Naive B cell (primary cell): ENCODE results near the gene PCDHGB4. TPM values are rescaled to one million over a fixed set of nuclear protein-coding genes. Genes with fewer than 3 reads are reported as not detected.
A peak's percentile ranks its signal among the peaks of the same experiment; 100 is the strongest.
"Not testable (repeated sequence)": the region's sequence is repeated elsewhere in the genome, so short reads cannot be mapped to it uniquely, and the experiment has no call there.

Experiments used
- ATAC-seq, 2 donors: fragments of 150-1000 bp; cut with Tn5 transposase; 2 replicates each; pipeline ENCODE4 v1.10.0; 2021; ENCODE audit warnings: low read depth in 2 of 2, mild to moderate bottlenecking in 2 of 2, moderate library complexity in 2 of 2
- DNase-seq: peaks from one replicate; pipeline ENCODE4 v3.0.0; 2022
- H3K27ac Mint-ChIP-seq, 6 donors: one replicate each; pipeline ENCODE4 v1.8.0; 2020 to 2022; ENCODE audit warnings: mild to moderate bottlenecking in 6 of 6, mixed read lengths in 6 of 6, moderate library complexity in 5 of 6, inconsistent platforms in 2 of 6
- H3K27me3 Mint-ChIP-seq, 3 donors: one replicate each; pipeline ENCODE4 v1.8.0; 2021 to 2022; ENCODE audit warnings: mixed read lengths in 3 of 3, mild to moderate bottlenecking in 1 of 3
- H3K36me3 Mint-ChIP-seq, 2 donors: one replicate each; pipeline ENCODE4 v1.8.0; 2020 to 2022; ENCODE audit warnings: mixed read lengths in 2 of 2, inconsistent platforms in 1 of 2, mild to moderate bottlenecking in 1 of 2
- H3K4me1 Mint-ChIP-seq, 3 donors: one replicate each; pipeline ENCODE4 v1.8.0; 2020 to 2022; ENCODE audit warnings: mixed read lengths in 3 of 3, inconsistent platforms in 1 of 3, mild to moderate bottlenecking in 1 of 3, moderate library complexity in 1 of 3
- H3K4me3 Mint-ChIP-seq, 8 donors: one replicate each; pipeline ENCODE4 v1.8.0; 2020 to 2022; ENCODE audit warnings: mild to moderate bottlenecking in 8 of 8, mixed read lengths in 8 of 8, moderate library complexity in 8 of 8, inconsistent platforms in 2 of 8
- H3K9me3 Mint-ChIP-seq, 7 donors: one replicate each; pipeline ENCODE4 v1.8.0; 2020 to 2022; ENCODE audit warnings: mixed read lengths in 7 of 7, mild to moderate bottlenecking in 5 of 7, inconsistent platforms in 2 of 7, moderate library complexity in 1 of 7
- polyA plus RNA-seq, 6 donors: library from polyadenylated mRNA; unstranded; fragments of 300-500 nt; fragmentation: Illumina TruSeq; gene quantifications; one replicate each; pipeline ENCODE4 v1.2.3, GENCODE V29; 2021; ENCODE audit warnings: low read depth in 6 of 6

PCDHGB4 gene
- polyA plus RNA-seq, 6 donors from 2014 or later = 0.15 TPM; not detected in 5

DNA sequence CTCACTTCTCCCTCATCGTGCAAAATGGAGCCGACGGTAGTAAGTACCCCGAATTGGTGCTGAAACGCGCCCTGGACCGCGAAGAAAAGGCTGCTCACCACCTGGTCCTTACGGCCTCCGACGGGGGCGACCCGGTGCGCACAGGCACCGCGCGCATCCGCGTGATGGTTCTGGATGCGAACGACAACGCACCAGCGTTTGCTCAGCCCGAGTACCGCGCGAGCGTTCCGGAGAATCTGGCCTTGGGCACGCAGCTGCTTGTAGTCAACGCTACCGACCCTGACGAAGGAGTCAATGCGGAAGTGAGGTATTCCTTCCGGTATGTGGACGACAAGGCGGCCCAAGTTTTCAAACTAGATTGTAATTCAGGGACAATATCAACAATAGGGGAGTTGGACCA lies 43.8 kb downstream of the PCDHGB4 start:
- H3K4me1 Mint-ChIP-seq = peaks cover 13 to 20% (median 13%) of the 10 kb centered on the region in 3 donors
- peaks cover 12 to 65% (median 42%) of the 10 kb centered on the region in 7 donors for H3K9me3 Mint-ChIP-seq
- H3K4me3 Mint-ChIP-seq = peak overlapping the region in 7 of 8 donors; percentile 70 to 88 (median 80)
- peak in 1 of 2 donors; percentile 55 for ATAC-seq
- peaks cover 16 to 51% of the 10 kb centered on the region in 2 donors for H3K36me3 Mint-ChIP-seq
- peak overlapping the region; percentile 35 to 90 (median 58) for H3K27ac Mint-ChIP-seq
- DNase-seq = no peak
- H3K27me3 Mint-ChIP-seq = peaks cover 58 to 70% (median 67%) of the 10 kb centered on the region in 3 donors

DNA sequence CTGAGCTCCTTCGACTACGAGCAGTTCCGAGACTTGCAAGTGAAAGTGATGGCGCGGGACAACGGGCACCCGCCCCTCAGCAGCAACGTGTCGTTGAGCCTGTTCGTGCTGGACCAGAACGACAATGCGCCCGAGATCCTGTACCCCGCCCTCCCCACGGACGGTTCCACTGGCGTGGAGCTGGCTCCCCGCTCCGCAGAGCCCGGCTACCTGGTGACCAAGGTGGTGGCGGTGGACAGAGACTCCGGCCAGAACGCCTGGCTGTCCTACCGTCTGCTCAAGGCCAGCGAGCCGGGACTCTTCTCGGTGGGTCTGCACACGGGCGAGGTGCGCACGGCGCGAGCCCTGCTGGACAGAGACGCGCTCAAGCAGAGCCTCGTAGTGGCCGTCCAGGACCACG lies 44.8 kb downstream of the PCDHGB4 start:
- Mint-ChIP-seq H3K27ac (peak overlapping the region in 3 of 6 donors; percentile 49 to 90 (median 89)), H3K4me1 (peaks cover 13 to 20% (median 13%) of the 10 kb centered on the region in 3 donors), H3K36me3 (peaks cover 16 to 51% of the 10 kb centered on the region in 2 donors), H3K4me3 (peak overlapping the region in 5 of 8 donors; percentile 42 to 88 (median 77)), H3K9me3 (peaks cover 12 to 61% (median 38%) of the 10 kb centered on the region in 7 donors), H3K27me3 (peaks cover 53 to 68% (median 67%) of the 10 kb centered on the region in 3 donors)
- DNase-seq, ATAC-seq: not testable (repeated sequence)

DNA sequence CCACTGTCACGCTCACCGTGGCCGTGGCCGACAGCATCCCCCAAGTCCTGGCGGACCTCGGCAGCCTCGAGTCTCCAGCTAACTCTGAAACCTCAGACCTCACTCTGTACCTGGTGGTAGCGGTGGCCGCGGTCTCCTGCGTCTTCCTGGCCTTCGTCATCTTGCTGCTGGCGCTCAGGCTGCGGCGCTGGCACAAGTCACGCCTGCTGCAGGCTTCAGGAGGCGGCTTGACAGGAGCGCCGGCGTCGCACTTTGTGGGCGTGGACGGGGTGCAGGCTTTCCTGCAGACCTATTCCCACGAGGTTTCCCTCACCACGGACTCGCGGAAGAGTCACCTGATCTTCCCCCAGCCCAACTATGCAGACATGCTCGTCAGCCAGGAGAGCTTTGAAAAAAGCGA lies 45.2 kb downstream of the PCDHGB4 start:
- Mint-ChIP-seq H3K4me1 (peaks cover 13 to 20% (median 13%) of the 10 kb centered on the region in 3 donors), H3K27ac (peak overlapping the region in 2 of 6 donors; percentile 49 to 86), H3K36me3 (peaks cover 16 to 51% of the 10 kb centered on the region in 2 donors), H3K4me3 (peak overlapping the region in 1 of 8 donors; percentile 20), H3K9me3 (peaks cover 12 to 60% (median 38%) of the 10 kb centered on the region in 7 donors), H3K27me3 (peaks cover 53 to 67% (median 64%) of the 10 kb centered on the region in 3 donors)
- ATAC-seq, DNase-seq: not testable (repeated sequence)

DNA sequence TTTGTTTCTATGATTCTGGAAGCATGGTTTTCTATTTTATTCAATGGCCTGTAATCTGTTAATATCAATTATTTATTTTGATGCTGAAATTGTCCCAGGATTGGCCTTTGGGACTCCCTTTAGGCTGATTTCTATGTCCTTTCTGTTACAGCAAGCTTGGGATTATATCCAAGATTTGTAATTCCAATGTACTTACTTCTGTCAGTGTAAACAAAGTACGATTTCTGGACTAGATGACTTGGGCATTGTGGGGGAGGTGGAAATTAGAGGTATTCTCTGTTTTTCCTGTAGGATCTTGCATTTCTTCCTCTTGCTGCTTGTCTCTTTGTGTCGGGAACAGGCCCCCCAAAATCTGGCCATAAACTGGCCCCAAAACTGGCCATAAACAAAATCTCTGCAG lies 46.5 kb downstream of the PCDHGB4 start:
- Mint-ChIP-seq H3K27ac (no peak overlapping the region), H3K9me3 (peaks cover 8 to 50% (median 33%) of the 10 kb centered on the region in 7 donors)

DNA sequence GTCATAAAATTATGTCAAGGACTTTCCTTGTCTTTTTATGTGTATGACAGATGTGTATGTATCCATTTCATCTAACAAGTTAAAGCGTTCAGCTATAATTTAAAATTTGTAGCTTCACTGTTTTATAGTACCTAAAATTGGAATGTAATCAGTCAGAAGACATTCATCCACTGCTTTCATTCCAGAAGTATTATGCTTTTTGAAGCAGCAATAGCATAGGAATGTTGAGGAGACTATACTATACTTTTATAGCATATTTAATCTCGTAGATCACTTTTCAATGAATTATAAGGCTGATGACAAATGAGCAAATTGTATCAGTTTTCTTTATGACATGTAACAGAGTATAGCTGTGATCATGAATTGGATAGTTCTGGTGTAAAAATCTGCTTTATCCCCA lies 49.7 kb downstream of the PCDHGB4 start:
- Mint-ChIP-seq H3K4me1 (peaks cover 0 to 2% (median 0%) of the 10 kb centered on the region in 3 donors), H3K4me3 (no peak overlapping the region), H3K27me3 (peaks cover 31 to 61% (median 40%) of the 10 kb centered on the region in 3 donors), H3K36me3 (peaks cover 0 to 27% of the 10 kb centered on the region in 2 donors), H3K27ac (no peak overlapping the region), H3K9me3 (peaks cover 4 to 33% (median 21%) of the 10 kb centered on the region in 7 donors)
- no peak for DNase-seq
- ATAC-seq = no peak

More for the DNA sequence above, 46.5 kb downstream of the PCDHGB4 start:
- H3K27me3 Mint-ChIP-seq = peaks cover 45 to 57% (median 54%) of the 10 kb centered on the region in 3 donors
- peaks cover 12 to 43% of the 10 kb centered on the region in 2 donors for H3K36me3 Mint-ChIP-seq
- H3K4me1 Mint-ChIP-seq = peaks cover 13 to 20% (median 13%) of the 10 kb centered on the region in 3 donors
- ATAC-seq (no peak), DNase-seq (no peak)
- H3K4me3 Mint-ChIP-seq = no peak overlapping the region

DNA sequence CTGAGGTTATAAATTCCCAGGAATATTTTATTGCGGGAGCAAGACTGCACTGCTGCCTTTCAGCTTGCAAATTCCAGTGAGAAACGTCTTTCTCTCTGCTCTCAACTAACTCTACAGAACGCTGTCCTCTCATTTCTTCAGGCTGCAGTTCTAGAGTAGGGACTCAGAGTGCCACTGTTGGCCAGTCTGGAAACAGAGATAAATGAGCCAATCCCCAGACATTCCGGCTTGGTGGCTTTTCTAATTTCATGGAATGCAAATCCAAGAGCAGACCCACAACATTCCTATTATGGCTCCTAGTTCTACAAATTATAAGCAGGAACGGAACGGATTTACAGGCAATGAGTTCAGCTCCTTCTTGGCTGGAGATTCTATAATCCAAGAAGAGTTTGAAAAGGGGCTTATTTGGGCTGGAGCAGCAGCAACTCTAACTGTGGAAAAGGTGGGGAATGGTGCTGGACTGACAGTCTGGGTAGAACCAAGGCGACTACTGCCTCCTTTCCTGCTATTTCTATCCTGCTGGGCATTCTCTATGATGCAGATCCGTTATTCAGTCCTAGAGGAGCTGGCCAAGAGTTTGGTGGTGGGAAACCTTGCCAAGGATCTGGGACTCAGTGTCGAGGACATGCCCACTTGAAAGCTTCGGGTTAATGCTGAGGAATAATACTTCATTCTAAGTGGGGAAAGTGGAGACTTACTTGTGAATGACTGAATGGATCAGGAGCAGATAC lies 52.1 kb downstream of the PCDHGB4 start:
- peaks cover 5 to 20% (median 8%) of the 10 kb centered on the region in 7 donors for H3K9me3 Mint-ChIP-seq
- H3K27ac Mint-ChIP-seq = no peak overlapping the region
- no peak for ATAC-seq
- no peaks in the 10 kb centered on the region for H3K4me1 Mint-ChIP-seq
- H3K27me3 Mint-ChIP-seq = peaks cover 22 to 48% (median 23%) of the 10 kb centered on the region in 3 donors
- H3K36me3 Mint-ChIP-seq = peaks cover 0 to 14% of the 10 kb centered on the region in 2 donors
- DNase-seq = no peak
- no peak overlapping the region for H3K4me3 Mint-ChIP-seq

Other genes with a start within 250 kb of the PCDHGB4 start
- not detected for gene PCDHB6, start 237.6 kb upstream of the PCDHGB4 start, polyA plus RNA-seq
- gene PCDHB7, start 215.1 kb upstream of the PCDHGB4 start, polyA plus RNA-seq = not detected
- not detected for gene PCDHB8, start 209.9 kb upstream of the PCDHGB4 start, polyA plus RNA-seq
- gene PCDHB16, start 205.3 kb upstream of the PCDHGB4 start, polyA plus RNA-seq = not detected
- not detected for gene PCDHB9, start 200.5 kb upstream of the PCDHGB4 start, polyA plus RNA-seq
- gene PCDHB10, start 195.3 kb upstream of the PCDHGB4 start, polyA plus RNA-seq = not detected
- gene PCDHB11, start 188.1 kb upstream of the PCDHGB4 start, polyA plus RNA-seq = not detected
- gene PCDHB12, start 179.0 kb upstream of the PCDHGB4 start, polyA plus RNA-seq = not detected
- not detected for gene PCDHB13, start 173.8 kb upstream of the PCDHGB4 start, polyA plus RNA-seq
- gene PCDHB14, start 164.4 kb upstream of the PCDHGB4 start, polyA plus RNA-seq = not detected
- not detected for gene PCDHB15, start 142.3 kb upstream of the PCDHGB4 start, polyA plus RNA-seq
- gene SLC25A2, start 83.6 kb upstream of the PCDHGB4 start, polyA plus RNA-seq = under 1 TPM in 1 of 6 donors, not detected in 5; 0.20 TPM
- 100 to 1,000 TPM; 270 to 315 (median 285) TPM for gene TAF7, start 66.9 kb upstream of the PCDHGB4 start, polyA plus RNA-seq
- gene PCDHGA1, start 57.2 kb upstream of the PCDHGB4 start, polyA plus RNA-seq = not detected
- not detected for gene PCDHGA2, start 48.9 kb upstream of the PCDHGB4 start, polyA plus RNA-seq
- gene PCDHGA3, start 43.9 kb upstream of the PCDHGB4 start, polyA plus RNA-seq = not detected
- not detected for gene PCDHGB1, start 37.6 kb upstream of the PCDHGB4 start, polyA plus RNA-seq
- gene PCDHGA4, start 32.7 kb upstream of the PCDHGB4 start, polyA plus RNA-seq = under 1 TPM in 2 of 6 donors, not detected in 4; 0.14 to 0.16 TPM
- under 1 TPM in 3 of 6 donors, not detected in 3; 0.27 to 0.82 (median 0.74) TPM for gene PCDHGB2, start 27.7 kb upstream of the PCDHGB4 start, polyA plus RNA-seq
- gene PCDHGA5, start 23.5 kb upstream of the PCDHGB4 start, polyA plus RNA-seq = under 1 TPM in 1 of 6 donors, not detected in 5; 0.10 TPM
- under 1 TPM in 1 of 6 donors, not detected in 5; 0.21 TPM for gene PCDHGB3, start 17.5 kb upstream of the PCDHGB4 start, polyA plus RNA-seq
- gene PCDHGA6, start 13.8 kb upstream of the PCDHGB4 start, polyA plus RNA-seq = under 1 TPM in 1 of 6 donors, not detected in 5; 0.08 TPM
- gene PCDHGA7, start 5.0 kb upstream of the PCDHGB4 start, polyA plus RNA-seq = not detected
- not detected for gene PCDHGA8, start 4.9 kb downstream of the PCDHGB4 start, polyA plus RNA-seq
- under 1 TPM in 3 of 6 donors, not detected in 3; 0.12 to 0.27 (median 0.20) TPM for gene PCDHGB5, start 10.2 kb downstream of the PCDHGB4 start, polyA plus RNA-seq
- under 1 TPM in 1 of 6 donors, not detected in 5; 0.25 TPM for gene PCDHGA9, start 15.1 kb downstream of the PCDHGB4 start, polyA plus RNA-seq
- gene PCDHGB6, start 20.3 kb downstream of the PCDHGB4 start, polyA plus RNA-seq = under 1 TPM in 2 of 6 donors, not detected in 4; 0.11 to 0.17 TPM
- gene PCDHGA10, start 25.3 kb downstream of the PCDHGB4 start, polyA plus RNA-seq = under 1 TPM in 1 of 6 donors, not detected in 5; 0.05 TPM
- gene PCDHGB7, start 30.0 kb downstream of the PCDHGB4 start, polyA plus RNA-seq = not detected
- gene PCDHGA11, start 33.4 kb downstream of the PCDHGB4 start, polyA plus RNA-seq = not detected
- gene PCDHGA12, start 42.8 kb downstream of the PCDHGB4 start, polyA plus RNA-seq = under 1 TPM in 3 of 6 donors, not detected in 3; 0.09 to 0.16 (median 0.11) TPM
- under 1 TPM in 3 of 6 donors, not detected in 3; 0.35 to 0.86 (median 0.61) TPM for gene PCDHGC3, start 88.3 kb downstream of the PCDHGB4 start, polyA plus RNA-seq
- not detected for gene PCDHGC4, start 97.3 kb downstream of the PCDHGB4 start, polyA plus RNA-seq
- not detected for gene PCDHGC5, start 101.4 kb downstream of the PCDHGB4 start, polyA plus RNA-seq
- 10 to 100 TPM; 29.5 to 54.9 (median 45.9) TPM for gene DIAPH1, start 231.3 kb downstream of the PCDHGB4 start, polyA plus RNA-seq
- 100 to 1,000 TPM in 3 of 6 donors, 10 to 100 TPM in 3; 88.0 to 173 (median 99.5) TPM for gene HDAC3, start 249.2 kb downstream of the PCDHGB4 start, polyA plus RNA-seq
- 1 to 10 TPM; 1.3 to 3.8 (median 2.3) TPM for gene RELL2, start 249.3 kb downstream of the PCDHGB4 start, polyA plus RNA-seq